Esophagus muscularis mucosa (tissue), 4 donors: Measurements from ENCODE around the gene NRCAM. TPM values are rescaled to one million over a fixed set of nuclear protein-coding genes. Genes with fewer than 3 reads are reported as not detected.

Source experiments
- DNase-seq: peaks from one replicate; pipeline ENCODE4 v3.0.0-alpha.2; 2017; ENCODE audit errors: extremely low spot score
- H3K27ac ChIP-seq, 4 donors: fragments of 200-600 bp; sonication (generic); replicated peaks in 1 of 4; 1 replicate in 3 of 4; 2 replicates in 1 of 4; pipeline ENCODE4 v1.5.1; 2016 to 2019; ENCODE audit warnings: mild to moderate bottlenecking in 1 of 4
- H3K27me3 ChIP-seq, 4 donors: fragments of 200-600 bp; sonication (generic); one replicate each; pipeline versions ENCODE4 v1.5.1 to v1.6.0; 2016 to 2019
- H3K36me3 ChIP-seq, 4 donors: fragments of 200-600 bp; sonication (generic); one replicate each; pipeline ENCODE4 v1.5.1; 2016 to 2019
- H3K4me1 ChIP-seq, 4 donors: fragments of 200-600 bp; sonication (generic); one replicate each; pipeline ENCODE4 v1.5.1; 2016 to 2019
- H3K4me3 ChIP-seq, 4 donors: fragments of 200-600 bp; sonication (generic); 1 replicate in 2 of 4; 2 replicates in 2 of 4; pipeline ENCODE4 v1.5.1; 2016 to 2019; ENCODE audit warnings: mild to moderate bottlenecking in 4 of 4, moderate library complexity in 1 of 4
- H3K9me3 ChIP-seq, 4 donors: fragments of 200-600 bp; sonication (generic); 1 replicate in 3 of 4; 2 replicates in 1 of 4; pipeline ENCODE4 v1.5.1; 2016 to 2019
- CTCF ChIP-seq, 3 experiments: fragments of 200-600 bp in 2 of 3; fragments of 450-650 bp in 1 of 3; sonication (generic) in 2 of 3; IDR thresholded peaks; one replicate each; pipeline ENCODE4 v1.5.1; 2017 to 2019; ENCODE audit warnings: antibody characterized with exemption in 3 of 3, mild to moderate bottlenecking in 2 of 3, moderate library complexity in 1 of 3
- EP300 ChIP-seq: sonication (generic); formaldehyde crosslinking; IDR thresholded peaks from one replicate; pipeline ENCODE4 v1.6.1; 2017; ENCODE audit warnings: antibody characterized with exemption
- POLR2A ChIP-seq: fragments of 450-650 bp; IDR thresholded peaks from one replicate; pipeline ENCODE4 v1.6.1; 2017; ENCODE audit warnings: antibody characterized with exemption, moderate library complexity, mild to moderate bottlenecking, low read depth
- POLR2AphosphoS5 ChIP-seq, 2 donors: sonication (generic); formaldehyde crosslinking; IDR thresholded peaks; one replicate each; pipeline ENCODE4 v1.6.1; 2017; ENCODE audit warnings: antibody characterized with exemption in 2 of 2
- WGBS: methylation state at CpG from one replicate; pipeline ENCODE4 v1.1.5; 2018; 5-methylcytosine and 5-hydroxymethylcytosine counted together
- intact Hi-C: fragments of 100-400 bp; cut with DNase I; formaldehyde crosslinking; loops from one replicate; pipeline ENCODE4 v1.15.1; 2023
- total RNA-seq, 4 donors: library from RNA; depleted of rRNA; stranded (reverse); fragments of >200 nt; gene quantifications; one replicate each; pipeline versions ENCODE4 v1.1.0 to v1.2.1, GENCODE V29; 2016

NRCAM gene
- total RNA-seq, 4 donors from 2014 or later: 2.9 to 5.2 (median 3.3) TPM

DNA sequence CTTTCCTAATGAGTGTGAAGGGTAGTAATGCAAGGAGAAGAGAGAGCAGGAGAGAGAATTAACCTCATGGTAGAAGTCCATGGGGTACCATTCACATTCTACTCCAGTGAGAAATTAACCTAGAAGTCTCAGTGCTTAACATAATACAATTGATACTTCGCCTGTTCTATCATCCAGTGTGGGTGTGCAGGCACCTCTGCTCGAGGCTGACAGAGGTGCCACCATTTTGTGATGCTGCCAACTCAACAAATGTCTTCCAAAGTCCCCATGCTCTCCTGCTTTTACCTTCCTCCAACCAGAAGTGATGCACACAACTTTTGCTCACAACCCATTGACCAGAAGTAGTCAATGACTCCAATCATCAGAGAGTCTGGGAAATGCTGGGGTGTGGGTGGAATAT, 207.8 kb downstream of the NRCAM start:
- intact Hi-C loops: no loop called here
- H3K4me3 ChIP-seq: no peak overlapping the region
- H3K36me3 ChIP-seq: no peaks in the 10 kb centered on the region
- no peak for DNase-seq
- H3K27ac ChIP-seq: no peak overlapping the region
- no peaks in the 10 kb centered on the region for H3K4me1 ChIP-seq
- H3K27me3 ChIP-seq: no peaks in the 10 kb centered on the region
- no peak for TF ChIP-seq POLR2A
- TF ChIP-seq POLR2AphosphoS5 (IDR thresholded peaks at IDR 0.05): no peak
- TF ChIP-seq EP300: no peak
- no peak for TF ChIP-seq CTCF (IDR thresholded peaks at IDR 0.05)
- H3K9me3 ChIP-seq: no peaks in the 10 kb centered on the region
- 67% methylated on average over 2 of the region's 2 CpGs for WGBS

- H3K36me3 ChIP-seq: no peaks in the 10 kb centered on the region
- no peaks in the 10 kb centered on the region for H3K27me3 ChIP-seq
- H3K4me1 ChIP-seq: no peaks in the 10 kb centered on the region
- no peaks in the 10 kb centered on the region for H3K9me3 ChIP-seq
- TF ChIP-seq POLR2A (no peak), CTCF (IDR thresholded peaks at IDR 0.05) (no peak), POLR2AphosphoS5 (IDR thresholded peaks at IDR 0.05) (no peak), EP300 (no peak)
- intact Hi-C loops: no loop called here
- no peak for DNase-seq
- H3K27ac ChIP-seq: no peak overlapping the region
- H3K4me3 ChIP-seq: no peak overlapping the region
- 79% methylated on average over 1 of the region's 1 CpG for WGBS
Observed at GRCh38 chr7:108247614-108248013, 208.6 kb downstream of the NRCAM start.

- Histone ChIP-seq H3K9me3 (no peaks in the 10 kb centered on the region), H3K4me1 (no peaks in the 10 kb centered on the region), H3K4me3 (no peak overlapping the region), H3K27me3 (no peaks in the 10 kb centered on the region), H3K27ac (no peak overlapping the region), H3K36me3 (no peaks in the 10 kb centered on the region)
- intact Hi-C loops: no loop called here
- TF ChIP-seq POLR2AphosphoS5 (IDR thresholded peaks at IDR 0.05): no peak
- no peak for TF ChIP-seq CTCF (IDR thresholded peaks at IDR 0.05)
- TF ChIP-seq EP300: no peak
- TF ChIP-seq POLR2A: no peak
- WGBS: 63% methylated on average over 1 of the region's 1 CpG
- DNase-seq: no peak
Observed at GRCh38 chr7:108246227-108246837, 209.9 kb downstream of the NRCAM start.

GRCh38 chr7:108245523-108246226, 210.6 kb downstream of the NRCAM start:
- no peak for DNase-seq
- whole genome bisulfite sequencing: 50% methylated on average over 2 of the region's 2 CpGs
- H3K27ac ChIP-seq: no peak overlapping the region
- TF ChIP-seq CTCF (IDR thresholded peaks at IDR 0.05): no peak
- H3K4me3 ChIP-seq: no peak overlapping the region
- no peaks in the 10 kb centered on the region for H3K9me3 ChIP-seq
- H3K4me1 ChIP-seq: no peaks in the 10 kb centered on the region
- no peaks in the 10 kb centered on the region for H3K36me3 ChIP-seq
- H3K27me3 ChIP-seq: no peaks in the 10 kb centered on the region
- intact Hi-C loops: no loop called here

DNA sequence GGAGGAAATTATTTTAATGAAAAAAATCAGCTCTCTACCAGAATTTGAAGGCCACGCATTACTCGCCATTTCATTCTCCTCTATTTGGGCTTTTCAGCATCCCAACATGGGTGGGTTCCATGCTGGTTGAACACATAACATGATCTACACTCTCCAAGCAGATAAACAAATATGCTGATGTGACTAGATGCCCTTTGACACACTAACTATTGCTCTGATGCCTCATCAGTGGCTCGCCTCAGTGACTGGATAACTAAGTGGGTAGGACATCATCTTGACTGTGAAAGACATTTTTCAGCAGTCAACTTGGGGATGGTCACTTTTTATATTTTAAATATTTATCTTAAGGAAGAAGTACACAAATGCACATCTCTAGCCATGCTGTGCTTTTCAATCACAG, 212.1 kb downstream of the NRCAM start:
- DNase-seq: no peak
- TF ChIP-seq EP300 (no peak), CTCF (IDR thresholded peaks at IDR 0.05) (no peak), POLR2A (no peak), POLR2AphosphoS5 (IDR thresholded peaks at IDR 0.05) (no peak)
- intact Hi-C loops: no loop called here
- WGBS: 91% methylated on average over 3 of the region's 3 CpGs
- Histone ChIP-seq H3K9me3 (no peaks in the 10 kb centered on the region), H3K36me3 (no peaks in the 10 kb centered on the region), H3K4me1 (no peaks in the 10 kb centered on the region), H3K4me3 (no peak overlapping the region), H3K27ac (no peak overlapping the region), H3K27me3 (no peaks in the 10 kb centered on the region)
